Activated CD4-positive, alpha-beta T cell treated with anti-CD3 and anti-CD28 coated beads, Interleukin-2, amount 50 U/mL, for 16 hours (primary cell): ENCODE data around the gene PRKCA.
"Not testable (repeated sequence)": the region's sequence is repeated elsewhere in the genome, so short reads cannot be mapped to it uniquely, and the experiment has no call there.

Experiments
- DNase-seq: peaks from one replicate; pipeline ENCODE4 v3.0.0-alpha.2; 2020

PRKCA gene

DNA sequence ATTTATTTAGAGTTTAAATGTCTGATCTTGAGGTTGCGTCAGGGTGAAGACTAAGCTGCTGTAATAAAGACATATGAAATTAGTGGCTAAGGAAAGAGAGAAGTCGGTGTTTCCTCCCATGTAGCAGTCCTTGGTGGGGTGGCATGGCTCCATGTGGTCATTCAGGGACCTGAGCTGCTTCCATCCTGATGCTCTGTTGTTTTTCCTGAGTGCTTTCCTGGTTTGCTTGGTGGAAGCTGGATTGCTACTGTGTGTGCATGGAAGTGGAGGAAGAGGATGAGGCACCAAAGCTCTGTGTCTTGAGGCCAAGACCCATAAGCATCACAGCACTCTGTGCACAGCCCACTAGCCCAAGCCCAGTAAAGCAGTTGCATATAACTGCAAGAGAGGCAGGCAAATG is 290.7 kb downstream of the PRKCA start:
- DNase-seq: no peak

DNA sequence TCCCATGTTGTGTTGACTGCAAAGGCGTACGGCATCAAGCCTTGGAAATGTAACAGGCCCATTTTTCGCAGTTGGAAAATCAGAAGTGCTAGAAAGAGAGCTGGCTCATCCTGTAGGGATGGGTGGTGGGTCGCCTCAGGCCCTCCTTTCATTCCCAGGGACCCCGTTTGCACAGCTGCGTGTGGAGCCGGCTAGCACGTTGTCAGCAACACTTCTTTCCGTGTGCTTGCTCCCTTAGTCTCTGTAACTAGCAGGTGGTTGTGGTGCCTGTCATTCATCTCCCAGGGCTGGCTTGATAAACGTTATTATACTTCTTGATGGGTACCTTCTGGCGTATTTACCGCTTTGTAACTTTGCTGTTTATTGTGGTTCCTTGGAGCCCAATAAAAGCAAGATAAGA is 293.5 kb downstream of the PRKCA start:
- DNase-seq: no peak

GRCh38 chr17:66602659-66603384 is 300.4 kb downstream of the PRKCA start:
- no peak for DNase-seq

DNA sequence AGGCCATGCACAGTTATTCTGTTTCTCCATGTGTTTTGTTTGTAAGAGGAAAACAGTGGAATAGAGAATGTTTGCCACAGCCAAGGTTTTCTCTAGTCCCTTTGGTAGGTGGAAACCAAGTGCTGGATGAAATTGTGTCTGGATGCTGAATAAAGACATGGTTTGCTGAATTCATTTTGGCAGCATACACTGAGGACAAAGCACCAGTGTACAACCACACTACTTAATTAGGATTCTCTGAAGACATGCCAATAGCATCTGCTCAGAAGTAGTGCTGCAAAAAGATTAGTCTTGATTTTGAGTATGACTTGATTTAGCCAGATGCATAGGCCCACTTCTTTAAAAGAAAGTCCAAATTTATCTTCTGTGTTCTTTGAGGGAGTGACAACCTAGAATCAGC is 302.0 kb downstream of the PRKCA start:
- no peak for DNase-seq

- DNase-seq: no peak
Measured at GRCh38 chr17:66605541-66605940, 303.1 kb downstream of the PRKCA start.

DNA sequence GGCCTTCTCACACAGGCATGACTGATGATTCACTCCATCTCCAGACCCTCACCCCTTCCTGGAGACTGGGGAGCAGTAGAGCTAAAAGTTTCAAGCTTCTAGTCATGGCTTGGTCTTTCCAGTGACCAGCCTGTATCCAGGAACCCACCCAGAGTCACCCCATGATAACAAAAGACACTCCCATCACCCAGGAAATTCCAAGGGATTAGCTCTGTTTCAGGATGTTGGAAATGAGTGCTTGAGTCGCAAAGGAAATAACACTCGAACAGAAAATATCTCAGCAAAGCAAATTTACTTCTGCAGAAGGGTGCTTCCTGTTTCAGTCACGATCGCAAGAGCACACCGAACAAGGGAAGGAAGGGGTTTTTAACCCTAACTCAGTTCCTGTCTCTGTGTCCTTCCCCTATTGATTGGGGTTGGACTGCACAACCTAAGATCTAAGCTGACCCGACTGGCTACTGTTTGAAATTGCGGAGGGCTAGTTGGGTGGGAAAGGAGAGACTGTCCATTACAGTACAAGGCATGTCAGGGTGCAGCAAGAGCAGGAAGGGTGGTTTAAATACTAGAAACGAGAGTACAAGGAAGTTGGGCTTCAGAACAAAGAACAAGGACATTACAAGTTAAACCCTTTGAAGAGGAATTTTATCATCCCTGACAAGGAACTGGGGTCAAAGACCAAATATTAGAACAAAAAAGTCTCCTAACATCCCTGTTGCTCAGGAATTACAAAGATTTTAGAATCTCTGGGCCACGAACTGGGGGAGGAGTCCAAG is 308.1 kb downstream of the PRKCA start:
- DNase-seq: no peak

DNA sequence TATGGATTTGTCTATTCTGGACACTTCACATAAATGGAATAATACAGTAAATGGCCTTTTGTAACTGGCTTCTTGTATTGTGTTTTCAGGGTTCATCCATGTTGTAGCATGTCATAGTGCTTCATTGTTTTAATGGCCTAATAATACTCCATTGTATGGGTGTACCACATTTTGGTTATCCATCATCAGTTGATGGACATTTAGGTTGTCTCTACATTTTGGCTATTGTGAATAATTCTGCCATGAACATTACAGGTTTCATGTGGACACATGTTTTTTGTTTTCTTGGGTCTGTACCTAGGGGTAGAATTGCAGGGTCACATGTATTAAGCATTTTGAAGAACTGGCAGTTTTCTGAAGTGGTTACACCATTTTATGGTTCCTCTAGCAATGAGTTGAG is 309.0 kb downstream of the PRKCA start:
- no peak for DNase-seq

- no peak for DNase-seq
Measured at GRCh38 chr17:66612993-66613392, 310.6 kb downstream of the PRKCA start.

DNA sequence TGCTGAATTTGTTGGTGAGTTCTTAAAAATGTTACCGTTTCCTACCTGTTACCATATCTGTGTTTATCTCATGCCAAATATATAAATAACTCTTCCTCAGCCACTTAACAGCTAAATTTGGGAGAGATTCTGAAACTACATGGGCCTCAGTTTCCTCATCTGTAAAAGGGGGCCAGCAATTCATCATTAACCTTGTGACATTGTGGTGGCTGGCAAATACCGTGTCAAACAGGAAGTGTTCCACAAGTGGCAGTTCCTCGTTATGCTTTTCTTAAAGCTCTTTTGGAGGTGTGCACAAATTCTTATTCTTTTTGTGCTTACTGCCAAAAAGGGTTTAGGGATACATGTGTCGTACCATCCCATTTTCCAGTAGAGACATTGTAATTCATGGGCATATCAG is 312.1 kb downstream of the PRKCA start:
- DNase-seq: no peak

GRCh38 chr17:66619206-66619605 is 316.8 kb downstream of the PRKCA start:
- DNase-seq: no peak

- no peak for DNase-seq
Measured at GRCh38 chr17:66620528-66620927, 318.1 kb downstream of the PRKCA start.

DNA sequence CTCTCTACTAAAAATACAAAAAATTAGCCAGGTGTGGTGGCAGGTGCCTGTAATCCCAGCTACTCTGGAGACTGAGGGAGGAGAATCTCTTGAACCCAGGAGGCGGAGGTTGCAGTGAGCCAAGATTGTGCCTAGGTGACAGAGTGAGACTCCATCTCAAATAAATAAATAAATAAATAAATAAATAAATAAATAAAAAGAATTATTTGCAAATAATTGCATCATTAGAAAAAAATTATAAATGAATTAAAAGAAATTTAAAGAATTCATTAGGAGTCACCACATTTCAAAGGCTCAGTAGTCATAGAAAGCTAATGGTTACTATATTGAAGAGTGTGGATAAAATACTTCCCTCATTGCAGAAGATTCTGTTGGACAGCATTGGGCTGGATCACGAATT is 322.2 kb downstream of the PRKCA start:
- DNase-seq: not testable (repeated sequence)

DNA sequence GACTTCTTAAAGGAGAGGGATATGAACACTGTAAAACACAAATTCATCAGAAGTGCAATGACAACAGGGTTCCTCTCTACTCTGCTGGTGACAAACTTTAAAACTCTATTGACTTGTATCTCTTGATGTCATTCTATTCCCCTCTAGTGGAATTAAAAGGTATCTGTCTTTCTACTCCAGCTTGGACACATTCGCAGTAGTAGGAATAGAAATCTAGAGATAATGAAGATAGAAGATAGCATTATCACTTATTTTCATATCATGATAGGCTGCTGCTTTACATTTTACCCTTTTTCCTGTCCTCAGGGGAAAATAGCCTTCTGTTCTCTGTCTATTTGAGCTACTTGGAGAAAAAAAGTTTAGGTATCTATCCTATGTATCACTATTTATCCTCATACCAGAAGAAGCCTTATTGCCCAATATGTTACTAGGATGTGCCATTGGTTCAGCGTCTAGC is 322.9 kb downstream of the PRKCA start:
- peak; percentile 22 for DNase-seq

DNA sequence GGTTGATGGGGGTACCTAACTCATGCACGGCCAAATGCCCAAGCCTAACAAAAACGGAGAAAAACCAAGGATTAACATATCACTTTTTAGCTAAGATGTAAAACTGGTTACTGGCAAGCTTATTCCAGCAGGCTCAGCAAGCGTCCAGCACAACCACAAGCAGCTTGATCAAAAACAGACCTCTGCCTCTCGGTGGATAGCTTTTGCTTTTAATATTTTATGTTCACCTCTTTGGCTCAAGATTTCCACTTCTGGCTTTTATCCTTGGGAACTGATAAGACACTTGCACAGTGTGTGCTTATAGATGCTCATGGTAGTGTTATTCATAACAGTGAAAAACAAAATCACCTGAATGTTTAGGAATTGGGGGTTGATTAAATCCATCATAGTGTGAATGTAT is 325.6 kb downstream of the PRKCA start:
- no peak for DNase-seq

DNA sequence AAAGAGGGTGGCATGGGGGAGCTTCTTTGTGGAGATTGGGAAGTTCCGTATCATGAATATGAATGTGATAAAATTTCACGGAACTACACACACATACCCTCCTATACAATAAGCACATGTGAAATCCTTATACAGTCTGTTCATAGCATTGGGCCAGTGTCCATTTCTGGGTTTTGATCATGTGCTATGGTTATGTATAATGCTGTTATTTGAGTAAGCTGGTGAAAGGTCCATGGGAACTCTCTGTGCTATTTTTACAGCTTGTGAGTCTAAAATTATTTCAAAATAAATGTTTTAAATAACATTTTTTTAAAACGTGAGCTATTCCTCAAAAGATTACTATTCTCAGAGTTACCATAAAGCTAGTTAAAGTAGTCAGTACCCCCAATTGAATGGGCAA is 327.3 kb downstream of the PRKCA start:
- no peak for DNase-seq

- no peak for DNase-seq
Measured at GRCh38 chr17:66630379-66630778, 328.0 kb downstream of the PRKCA start.

- DNase-seq: no peak
Measured at GRCh38 chr17:66630828-66631472, 328.5 kb downstream of the PRKCA start.

DNA sequence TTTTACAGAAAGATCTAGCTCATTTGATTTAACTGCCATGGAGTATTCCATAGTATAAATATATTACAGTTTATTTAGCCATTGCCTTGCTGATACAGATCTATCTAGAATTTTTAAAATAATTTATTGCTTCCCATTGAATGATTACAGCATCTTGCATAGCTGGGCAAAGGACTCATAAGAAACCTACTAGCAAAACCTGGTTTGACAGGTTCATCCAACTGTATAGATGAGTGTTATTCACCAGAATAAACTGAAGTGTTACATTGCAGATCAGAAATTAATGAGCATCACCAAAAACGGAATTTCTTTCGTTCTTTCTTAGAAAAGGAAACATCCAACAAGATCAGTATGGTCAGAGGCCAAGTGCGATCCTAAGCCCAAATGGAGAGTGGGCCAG is 330.3 kb downstream of the PRKCA start:
- no peak for DNase-seq

- DNase-seq: peak; percentile 81
Measured at GRCh38 chr17:66633317-66633965, 331.0 kb downstream of the PRKCA start.

DNA sequence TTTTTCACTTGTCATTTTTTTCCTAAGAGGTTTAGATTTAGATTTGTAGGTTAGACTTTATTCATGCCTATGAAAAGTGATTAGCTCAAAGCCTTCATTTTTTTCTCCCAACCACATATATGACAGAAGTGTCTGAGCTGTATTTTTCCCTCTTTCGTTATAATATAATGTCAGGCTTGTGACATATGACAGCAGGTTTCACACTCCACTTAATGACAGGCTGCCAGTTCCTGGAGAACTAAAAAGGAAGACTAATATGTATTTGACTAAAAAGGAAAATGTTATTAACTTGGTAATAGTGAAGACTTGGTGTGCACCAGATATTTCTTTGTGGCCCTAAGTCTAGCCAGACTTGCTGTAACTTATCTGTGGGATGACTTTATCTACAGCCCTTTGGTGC is 331.8 kb downstream of the PRKCA start:
- DNase-seq: no peak

DNA sequence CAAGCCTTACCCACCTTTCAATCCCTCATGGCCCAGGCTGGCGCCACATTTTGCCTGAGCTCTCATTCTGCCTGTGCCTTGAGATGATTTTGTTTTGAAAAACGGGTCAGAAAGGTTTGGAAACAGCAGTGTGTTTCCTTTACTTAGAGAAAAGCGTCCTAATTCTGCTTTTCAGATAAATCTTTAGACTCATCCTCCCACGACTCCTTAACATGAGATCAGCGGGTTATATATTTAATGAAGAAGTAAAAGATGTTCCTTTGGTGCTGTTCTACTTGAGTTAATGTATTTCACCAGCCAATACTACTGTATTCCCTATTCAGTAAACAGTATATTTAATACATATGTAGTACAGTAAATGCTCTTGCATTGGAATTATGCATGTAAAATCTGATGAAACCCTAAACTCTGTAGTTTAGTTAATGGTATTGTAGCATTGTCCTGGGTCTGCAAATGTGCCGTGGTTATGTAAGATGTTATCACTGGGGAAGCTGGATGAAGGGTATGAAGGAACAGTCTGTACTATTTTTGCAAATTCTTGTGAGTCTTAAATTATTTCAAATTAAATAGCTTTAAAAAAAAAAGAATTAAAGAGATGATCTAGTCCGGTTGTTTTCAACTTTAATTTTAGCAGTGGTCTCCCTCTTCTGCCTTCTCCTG is 333.1 kb downstream of the PRKCA start:
- no peak for DNase-seq

GRCh38 chr17:66636111-66636510 is 333.7 kb downstream of the PRKCA start:
- no peak for DNase-seq

- no peak for DNase-seq
Measured at GRCh38 chr17:66637491-66637890, 335.1 kb downstream of the PRKCA start.
